ENCODE results near the gene IGFLR1. TPM values are rescaled to one million over a fixed set of nuclear protein-coding genes. Genes with fewer than 3 reads are reported as not detected.

IGFLR1 gene
- total and polyA plus RNA-seq, 12 donors = 4.9 to 35.3 (median 14.7) TPM

- TF ChIP-seq POLR2A (IDR thresholded peaks at IDR 0.05) (no peak), CTCF (IDR thresholded peaks at IDR 0.05) (no peak)
- Histone ChIP-seq H3K4me1 (replicated peaks in 1 of 2) (peaks cover 21 to 26% of the 10 kb centered on the region in 2 donors), H3K9me3 (replicated peaks in 1 of 3) (no peaks in the 10 kb centered on the region), H3K4me3 (peak within 1 kb of the TSS; percentile 0 to 99 (median 86)), H3K27ac (peak within 1 kb of the TSS; percentile 72 to 99 (median 87)), H3K27me3 (no peaks in the 10 kb centered on the region), H3K36me3 (replicated peaks in 1 of 2) (peaks cover 0 to 29% of the 10 kb centered on the region in 2 donors)
- DNase-seq = no peak
- WGBS, 4 donors = 1 to 2% methylated on average over 70 to 104 of the region's 109 CpGs; no CpG with 5 or more reads in 2 of the 4 donors
- intact Hi-C loops (cut with DNase I) = loop anchor here in 1 of 2 donors (2.0 to 10.0 kb wide), 2 partner anchors 23 to 173 kb away; partner anchors contain the start of gene TMEM147
Measured at GRCh38 chr19:35717665-35718344, 24.4 kb downstream of the IGFLR1 start, which contains the start of gene KMT2B. TSS of gene KMT2B (plus strand) at chr19:35718003. CDS start at chr19:35718019, 16 bp downstream.

DNA sequence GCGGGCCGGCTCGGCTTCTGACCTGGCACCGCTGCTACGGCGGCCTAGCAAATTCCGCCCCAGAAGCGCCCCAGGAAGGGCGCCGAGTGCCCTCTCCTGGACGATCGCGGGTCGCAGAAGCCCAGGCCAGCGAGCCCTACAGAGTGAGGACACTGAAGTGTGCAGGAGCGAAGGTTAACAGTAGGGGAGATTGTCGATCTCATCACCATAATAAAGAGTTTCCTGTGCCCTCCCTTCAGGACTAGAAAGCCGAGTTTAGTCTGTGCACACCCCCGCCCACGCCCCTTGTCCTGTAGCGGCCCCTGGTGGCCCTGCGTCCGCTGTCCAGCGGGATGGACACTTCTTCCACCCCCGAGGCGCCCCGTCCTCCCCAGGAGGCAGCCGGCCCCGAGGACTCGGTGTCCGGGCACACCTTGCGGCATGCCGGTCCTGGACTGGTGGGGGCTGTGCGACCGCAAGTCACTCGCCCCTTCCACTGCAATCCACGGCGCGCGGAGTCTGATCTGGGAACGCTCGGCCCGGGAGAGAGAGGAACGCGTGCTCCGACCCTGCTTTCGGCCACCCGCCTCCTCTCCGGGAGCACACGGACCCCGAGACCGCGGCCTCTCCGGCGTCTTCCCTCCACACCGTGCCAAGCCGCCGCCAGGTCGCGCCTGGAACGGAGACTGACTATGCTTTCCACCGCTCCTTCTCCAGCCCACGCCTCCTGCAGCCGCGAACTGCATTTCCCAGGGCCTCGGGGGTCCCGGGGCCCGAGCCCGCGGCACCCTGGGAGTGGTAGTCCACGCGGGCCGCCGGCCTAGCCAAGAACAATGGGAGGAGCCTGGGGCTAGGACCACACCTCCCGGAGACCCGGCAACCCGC lies 25.2 kb downstream of the IGFLR1 start:
- H3K4me3 ChIP-seq = peak overlapping the region; percentile 0 to 99 (median 78)
- 0 to 1% (median 0%) methylated on average over 9 to 77 of the region's 77 CpGs for WGBS, 4 donors

DNA sequence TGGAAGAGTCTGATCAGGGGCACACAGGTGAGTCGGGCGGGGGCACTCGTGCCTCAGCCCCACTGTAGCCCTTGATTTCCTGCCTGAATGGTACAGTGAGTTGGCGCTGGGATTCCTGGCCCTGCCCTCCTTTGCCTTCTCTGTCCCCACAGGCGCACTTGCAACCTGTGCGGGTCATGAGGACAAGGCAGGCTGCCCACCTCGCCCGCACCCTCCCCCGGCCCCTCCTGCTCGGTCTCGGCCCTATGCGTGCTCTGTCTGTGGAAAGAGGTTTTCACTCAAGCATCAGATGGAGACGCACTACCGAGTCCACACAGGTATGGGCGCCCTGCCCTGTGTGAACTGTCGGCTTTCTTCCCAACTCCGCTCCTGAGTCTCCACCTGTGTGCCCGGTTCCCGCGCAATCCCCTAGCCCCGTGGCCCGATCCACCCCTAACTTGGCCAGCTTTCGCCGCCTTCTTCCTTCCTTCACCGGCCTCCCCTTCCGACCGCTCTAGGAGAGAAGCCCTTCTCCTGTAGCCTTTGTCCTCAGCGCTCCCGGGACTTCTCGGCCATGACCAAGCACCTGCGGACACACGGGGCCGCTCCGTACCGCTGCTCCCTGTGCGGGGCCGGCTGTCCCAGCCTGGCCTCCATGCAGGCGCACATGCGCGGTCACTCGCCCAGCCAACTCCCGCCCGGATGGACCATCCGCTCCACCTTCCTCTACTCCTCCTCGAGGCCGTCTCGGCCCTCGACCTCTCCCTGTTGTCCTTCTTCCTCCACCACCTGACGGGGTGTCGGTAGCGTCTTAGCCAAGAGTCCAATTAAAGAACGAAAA lies 26.1 kb downstream of the IGFLR1 start:
- peak; percentile 66 to 81 (median 72) for DNase-seq
- intact Hi-C loops (cut with DNase I) = loop anchor here in 1 of 2 donors (2.0 to 10.0 kb wide), 2 partner anchors 21 to 171 kb away; partner anchors contain the start of gene TMEM147
- whole genome bisulfite sequencing, 4 donors = 0 to 5% (median 3%) methylated on average over 33 to 52 of the region's 52 CpGs
- Histone ChIP-seq H3K4me3 (peak overlapping the region; percentile 0 to 99 (median 56)), H3K27me3 (no peaks in the 10 kb centered on the region), H3K4me1 (replicated peaks in 1 of 2) (peaks cover 21 to 26% of the 10 kb centered on the region in 2 donors), H3K9me3 (replicated peaks in 1 of 3) (no peaks in the 10 kb centered on the region), H3K36me3 (replicated peaks in 1 of 2) (peaks cover 0 to 12% of the 10 kb centered on the region in 2 donors), H3K27ac (peak overlapping the region; percentile 50 to 99 (median 70))
- TF ChIP-seq CTCF (IDR thresholded peaks at IDR 0.05) (no peak), POLR2A (IDR thresholded peaks at IDR 0.05) (no peak)

More for the DNA sequence above, 25.2 kb downstream of the IGFLR1 start:
- intact Hi-C loops (cut with DNase I) = loop anchor here in 1 of 2 donors (2.0 to 10.0 kb wide), 2 partner anchors 22 to 172 kb away; partner anchors contain the start of gene TMEM147
- DNase-seq = peak; percentile 94 to 97 (median 96)
- no peaks in the 10 kb centered on the region for H3K9me3 ChIP-seq (replicated peaks in 1 of 3)
- H3K27me3 ChIP-seq = no peaks in the 10 kb centered on the region
- peaks cover 21 to 26% of the 10 kb centered on the region in 2 donors for H3K4me1 ChIP-seq (replicated peaks in 1 of 2)
- peak; percentile 59 to 98 (median 92) for TF ChIP-seq CTCF (IDR thresholded peaks at IDR 0.05)
- peak in 1 of 2 donors; percentile 4 for TF ChIP-seq POLR2A (IDR thresholded peaks at IDR 0.05)
- peak overlapping the region; percentile 68 to 99 (median 85) for H3K27ac ChIP-seq
- peaks cover 0 to 21% of the 10 kb centered on the region in 2 donors for H3K36me3 ChIP-seq (replicated peaks in 1 of 2)

Data from adrenal gland (tissue), 12 donors.